ENCODE measurements around the gene NR2F1-AS1.

DNA sequence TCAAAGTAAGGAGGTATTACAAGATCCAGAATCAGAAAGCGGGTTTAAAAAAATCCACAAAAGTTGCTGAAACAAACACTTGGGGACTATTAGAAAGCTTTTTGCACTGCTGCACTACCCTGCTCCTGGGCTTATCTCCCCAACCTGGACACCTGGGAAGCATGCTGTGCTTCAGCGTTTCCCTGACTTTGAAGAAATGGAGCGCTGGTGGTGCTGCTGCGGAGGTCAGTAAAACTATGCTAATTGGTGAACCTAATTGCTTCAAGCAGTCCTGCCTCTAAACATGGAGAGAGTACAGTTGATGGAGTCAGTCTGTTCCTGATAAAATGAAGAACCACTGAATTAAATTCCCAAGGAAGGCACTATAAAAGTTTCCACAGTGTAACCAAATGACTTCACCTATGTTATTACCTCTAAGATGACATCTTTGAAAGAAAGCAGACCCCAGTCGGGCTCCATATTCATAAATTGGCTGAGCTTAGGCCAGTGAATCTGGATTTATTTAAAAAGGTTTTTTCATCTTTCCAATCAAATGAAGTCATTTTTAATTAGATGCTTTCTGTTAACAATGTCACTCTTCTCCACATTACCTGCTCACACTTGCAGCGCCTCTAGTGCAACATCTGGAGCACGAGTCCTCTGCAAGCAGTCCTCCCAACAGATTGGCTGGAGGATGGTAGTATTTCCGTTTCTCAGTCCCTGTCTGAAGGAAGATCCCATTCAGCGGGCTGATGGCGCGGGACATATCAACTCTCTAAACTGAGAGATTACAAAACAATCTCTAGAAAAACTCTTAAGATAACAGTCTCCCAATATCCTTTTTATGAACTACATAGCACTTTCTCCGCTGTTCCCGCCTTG, 11.5 kb downstream of the NR2F1-AS1 start:
- TF ChIP-seq, protein P1, sequence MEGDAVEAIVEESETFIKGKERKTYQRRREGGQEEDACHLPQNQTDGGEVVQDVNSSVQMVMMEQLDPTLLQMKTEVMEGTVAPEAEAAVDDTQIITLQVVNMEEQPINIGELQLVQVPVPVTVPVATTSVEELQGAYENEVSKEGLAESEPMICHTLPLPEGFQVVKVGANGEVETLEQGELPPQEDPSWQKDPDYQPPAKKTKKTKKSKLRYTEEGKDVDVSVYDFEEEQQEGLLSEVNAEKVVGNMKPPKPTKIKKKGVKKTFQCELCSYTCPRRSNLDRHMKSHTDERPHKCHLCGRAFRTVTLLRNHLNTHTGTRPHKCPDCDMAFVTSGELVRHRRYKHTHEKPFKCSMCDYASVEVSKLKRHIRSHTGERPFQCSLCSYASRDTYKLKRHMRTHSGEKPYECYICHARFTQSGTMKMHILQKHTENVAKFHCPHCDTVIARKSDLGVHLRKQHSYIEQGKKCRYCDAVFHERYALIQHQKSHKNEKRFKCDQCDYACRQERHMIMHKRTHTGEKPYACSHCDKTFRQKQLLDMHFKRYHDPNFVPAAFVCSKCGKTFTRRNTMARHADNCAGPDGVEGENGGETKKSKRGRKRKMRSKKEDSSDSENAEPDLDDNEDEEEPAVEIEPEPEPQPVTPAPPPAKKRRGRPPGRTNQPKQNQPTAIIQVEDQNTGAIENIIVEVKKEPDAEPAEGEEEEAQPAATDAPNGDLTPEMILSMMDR (IDR thresholded peaks at IDR 0.05): no peak
- TF ChIP-seq POLR2AphosphoS5 (IDR thresholded peaks at IDR 0.05): no peak
- no peak for TF ChIP-seq POLR2A (IDR thresholded peaks at IDR 0.05)

Measured in prostate gland (tissue), 2 donors.